Frontal cortex (tissue), 4 donors: ENCODE measurements around the gene ZNF71. TPM values are rescaled to one million over a fixed set of nuclear protein-coding genes. Genes with fewer than 3 reads are reported as not detected.
A peak's percentile ranks its signal among the peaks of the same experiment; 100 is the strongest.
"Not testable (repeated sequence)": the region's sequence is repeated elsewhere in the genome, so short reads cannot be mapped to it uniquely, and the experiment has no call there.

ENCODE experiments used
- DNase-seq, 2 donors: peaks; one replicate each; pipeline ENCODE4 v3.0.0; 2012; ENCODE audit warnings: low spot score in 2 of 2
- FAIRE-seq: peaks from 2 replicates; lab custom pipeline; 2012; peaks lifted over from hg19 to GRCh38; lab: Jason Lieb, UNC
- total RNA-seq: library from RNA; depleted of rRNA; stranded (reverse); fragments of >200 nt; gene quantifications from one replicate; pipeline ENCODE4 v1.2.3, GENCODE V29; 2014
- donor health status: control.
- donor health status: control.
- donor health status: control.

Gene ZNF71
- total RNA-seq, 1 donor from 2014 or later: 14.7 TPM

GRCh38 chr19:56671613-56671994, 76.5 kb downstream of the ZNF71 start, which contains the start of gene ZNF835:
Gene ZNF835 (minus strand): TSS chr19:56671757. CDS start chr19:56665198, 6,559 bp downstream.
- FAIRE-seq (no peak), DNase-seq (peak; percentile 91 to 95)

GRCh38 chr19:56672610-56673009, 77.5 kb downstream of the ZNF71 start:
- not testable (repeated sequence) for DNase-seq
- FAIRE-seq: peak; percentile 95

Other genes starting within 250 kb of the ZNF71 start
- gene ZNF582, start 201.8 kb upstream of the ZNF71 start, total RNA-seq: 4.5 TPM
- 55.4 TPM for gene ZNF583, start 191.0 kb upstream of the ZNF71 start, total RNA-seq
- gene ZNF667, start 118.0 kb upstream of the ZNF71 start, total RNA-seq: 28.5 TPM
- gene ZNF471, start 87.4 kb upstream of the ZNF71 start, total RNA-seq: 12.6 TPM
- 35.5 TPM for gene ZFP28, start 56.4 kb upstream of the ZNF71 start, total RNA-seq
- gene ZNF470, start 27.8 kb upstream of the ZNF71 start, total RNA-seq: 15.1 TPM
- 26.5 TPM for gene SMIM17, start 47.9 kb downstream of the ZNF71 start, total RNA-seq
- gene ZNF835, start 76.5 kb downstream of the ZNF71 start, total RNA-seq: 13.0 TPM
- gene PEG3, start 245.4 kb downstream of the ZNF71 start, total RNA-seq: 49.7 TPM
- 4.5 TPM for gene ZIM2, start 245.4 kb downstream of the ZNF71 start, total RNA-seq